Testis (tissue), 3 donors: Measurements from ENCODE around the gene FMNL3. TPM values are rescaled to one million over a fixed set of nuclear protein-coding genes. Genes with fewer than 3 reads are reported as not detected.

Experiments
- DNase-seq: peaks from one replicate; pipeline ENCODE4 v3.0.0-alpha.2; 2019
- H3K27ac ChIP-seq, 2 donors: fragments of 200-600 bp; sonication (generic); one replicate each; pipeline ENCODE4 v1.5.1; 2019
- H3K27me3 ChIP-seq: fragments of 200-600 bp; sonication (generic); one replicate; pipeline ENCODE4 v1.5.1; 2019
- H3K36me3 ChIP-seq: fragments of 200-600 bp; sonication (generic); one replicate; pipeline ENCODE4 v1.5.1; 2017; ENCODE audit warnings: low read depth; ENCODE audit errors: missing control alignments
- H3K4me1 ChIP-seq: fragments of 200-600 bp; sonication (generic); one replicate; pipeline ENCODE4 v1.5.1; 2019
- H3K4me3 ChIP-seq, 2 donors: fragments of 200-600 bp; sonication (generic); one replicate each; pipeline ENCODE4 v1.5.1; 2017 to 2019
- H3K9me3 ChIP-seq: fragments of 200-600 bp; sonication (generic); one replicate; pipeline ENCODE4 v1.5.1; 2017
- CTCF ChIP-seq, 3 experiments: fragments of 450-650 bp in 2 of 3; fragments of 200-600 bp in 1 of 3; sonication (generic) in 1 of 3; IDR thresholded peaks; one replicate each; pipeline ENCODE4 v1.5.1; 2016 to 2019; ENCODE audit warnings: antibody characterized with exemption in 3 of 3, mild to moderate bottlenecking in 2 of 3, moderate library complexity in 1 of 3
- POLR2A ChIP-seq: fragments of 450-650 bp; IDR thresholded peaks from one replicate; pipeline ENCODE4 v1.6.1; 2017; ENCODE audit warnings: antibody characterized with exemption, mild to moderate bottlenecking, moderate library complexity
- WGBS, 2 donors: methylation state at CpG; one replicate each; pipeline ENCODE4 v1.1.5; 2018; 5-methylcytosine and 5-hydroxymethylcytosine counted together
- intact Hi-C: fragments of 100-400 bp; cut with DNase I; formaldehyde crosslinking; loops from one replicate; pipeline ENCODE4 v1.15.1; 2023; ENCODE audit warnings: low total_unique reads
- polyA plus RNA-seq: library from polyadenylated mRNA; stranded (reverse); fragments of 350-450 nt; fragmentation: Illumina TruSeq; extraction: RNeasy Lipid Tissue Mini Kit (QIAGEN cat#74804); gene quantifications from one replicate; pipeline ENCODE4 v1.2.3, GENCODE V29; 2014; ENCODE audit warnings: low read depth, low replicate concordance; ENCODE audit not compliant: insufficient read depth
- total RNA-seq, 2 donors: library from RNA; depleted of rRNA; stranded (reverse); fragments of >200 nt; gene quantifications; one replicate each; pipeline ENCODE4 v1.2.3, GENCODE V29; 2016

The FMNL3 gene
- total and polyA plus RNA-seq, 3 donors from 2014 or later, result 26.0 to 73.5 (median 40.5) TPM

GRCh38 chr12:49702009-49702408 is 5.2 kb downstream of the FMNL3 start:
- Histone ChIP-seq H3K4me3 (no peak overlapping the region), H3K4me1 (peaks cover 33% of the 10 kb centered on the region), H3K27ac (no peak overlapping the region), H3K36me3 (no peaks in the 10 kb centered on the region), H3K27me3 (no peaks in the 10 kb centered on the region), H3K9me3 (no peaks in the 10 kb centered on the region)
- DNase-seq, result no peak
- WGBS, 2 donors, result 92 to 100% methylated on average over 3 of the region's 3 CpGs
- no peak for TF ChIP-seq POLR2A
- no peak for TF ChIP-seq CTCF (IDR thresholded peaks at IDR 0.05)
- intact Hi-C loops, result no loop called here

GRCh38 chr12:49698619-49699545 is 8.3 kb downstream of the FMNL3 start:
- Histone ChIP-seq H3K27ac (peak overlapping the region in 1 of 2 donors; percentile 12), H3K27me3 (no peaks in the 10 kb centered on the region), H3K36me3 (no peaks in the 10 kb centered on the region), H3K9me3 (no peaks in the 10 kb centered on the region), H3K4me3 (no peak overlapping the region), H3K4me1 (peaks cover 20% of the 10 kb centered on the region)
- DNase-seq, result no peak
- TF ChIP-seq CTCF (IDR thresholded peaks at IDR 0.05) (no peak), POLR2A (no peak)
- intact Hi-C loops, result no loop called here
- 47 to 72% methylated on average over 8 of the region's 8 CpGs for WGBS, 2 donors

DNA sequence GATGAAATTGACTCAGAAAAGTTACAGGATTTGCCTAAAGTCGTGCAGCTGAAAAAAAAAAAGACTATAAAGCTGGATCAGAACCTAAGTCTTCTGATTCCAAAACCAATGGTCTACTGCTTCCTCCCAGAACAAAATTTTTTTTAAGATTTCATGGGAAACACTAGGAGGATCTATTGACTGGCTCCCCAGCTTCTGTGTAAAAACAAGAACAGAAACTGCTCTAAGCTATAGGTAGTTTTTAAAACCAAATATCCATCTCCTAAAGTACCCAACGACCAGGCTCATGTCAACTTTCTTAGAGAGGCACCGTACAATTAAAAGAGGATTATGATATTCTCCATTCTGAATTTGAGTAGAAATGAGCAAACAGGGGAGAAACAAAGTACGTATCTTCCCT is 9.4 kb downstream of the FMNL3 start:
- H3K27ac ChIP-seq, result no peak overlapping the region
- TF ChIP-seq POLR2A (no peak), CTCF (IDR thresholded peaks at IDR 0.05) (no peak)
- 78 to 79% methylated on average over 4 of the region's 4 CpGs for WGBS, 2 donors

DNA sequence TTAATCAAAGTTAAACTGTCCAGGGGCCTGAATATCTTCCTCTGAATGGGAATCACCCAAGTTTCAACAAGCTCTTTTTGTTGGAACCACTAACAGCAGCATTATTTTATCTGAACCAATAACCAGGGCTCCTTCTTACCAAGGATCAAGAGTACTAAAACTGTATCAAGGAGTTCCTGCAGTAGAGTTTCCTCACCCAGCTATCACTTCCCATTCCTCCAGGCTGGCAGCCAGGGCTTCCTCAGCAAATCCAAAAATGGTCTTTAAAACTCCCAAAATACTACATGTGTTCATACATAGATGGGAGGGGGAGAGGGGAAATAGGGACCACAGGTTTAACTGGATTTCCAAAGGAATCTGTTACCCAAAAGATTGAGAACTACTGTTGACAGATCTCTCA is 10.5 kb downstream of the FMNL3 start:
- H3K27ac ChIP-seq, result no peak overlapping the region
- no peaks in the 10 kb centered on the region for H3K9me3 ChIP-seq
- no peaks in the 10 kb centered on the region for H3K36me3 ChIP-seq
- no peak for DNase-seq
- TF ChIP-seq CTCF (IDR thresholded peaks at IDR 0.05) (no peak), POLR2A (no peak)
- no peak overlapping the region for H3K4me3 ChIP-seq
- peaks cover 8% of the 10 kb centered on the region for H3K4me1 ChIP-seq
- H3K27me3 ChIP-seq, result no peaks in the 10 kb centered on the region
- intact Hi-C loops, result no loop called here

More for the DNA sequence above, 9.4 kb downstream of the FMNL3 start:
- intact Hi-C loops, result no loop called here
- peaks cover 9% of the 10 kb centered on the region for H3K4me1 ChIP-seq
- H3K9me3 ChIP-seq, result no peaks in the 10 kb centered on the region
- DNase-seq, result no peak
- no peaks in the 10 kb centered on the region for H3K36me3 ChIP-seq
- no peak overlapping the region for H3K4me3 ChIP-seq
- H3K27me3 ChIP-seq, result no peaks in the 10 kb centered on the region
